Fibroblast of gingiva (primary cell): ENCODE results near the gene GLG1.

ENCODE experiments used
- DNase-seq: peaks from one replicate; pipeline ENCODE4 v3.0.0-alpha.2; 2011; ENCODE audit warnings: low read depth

GLG1 gene

DNA sequence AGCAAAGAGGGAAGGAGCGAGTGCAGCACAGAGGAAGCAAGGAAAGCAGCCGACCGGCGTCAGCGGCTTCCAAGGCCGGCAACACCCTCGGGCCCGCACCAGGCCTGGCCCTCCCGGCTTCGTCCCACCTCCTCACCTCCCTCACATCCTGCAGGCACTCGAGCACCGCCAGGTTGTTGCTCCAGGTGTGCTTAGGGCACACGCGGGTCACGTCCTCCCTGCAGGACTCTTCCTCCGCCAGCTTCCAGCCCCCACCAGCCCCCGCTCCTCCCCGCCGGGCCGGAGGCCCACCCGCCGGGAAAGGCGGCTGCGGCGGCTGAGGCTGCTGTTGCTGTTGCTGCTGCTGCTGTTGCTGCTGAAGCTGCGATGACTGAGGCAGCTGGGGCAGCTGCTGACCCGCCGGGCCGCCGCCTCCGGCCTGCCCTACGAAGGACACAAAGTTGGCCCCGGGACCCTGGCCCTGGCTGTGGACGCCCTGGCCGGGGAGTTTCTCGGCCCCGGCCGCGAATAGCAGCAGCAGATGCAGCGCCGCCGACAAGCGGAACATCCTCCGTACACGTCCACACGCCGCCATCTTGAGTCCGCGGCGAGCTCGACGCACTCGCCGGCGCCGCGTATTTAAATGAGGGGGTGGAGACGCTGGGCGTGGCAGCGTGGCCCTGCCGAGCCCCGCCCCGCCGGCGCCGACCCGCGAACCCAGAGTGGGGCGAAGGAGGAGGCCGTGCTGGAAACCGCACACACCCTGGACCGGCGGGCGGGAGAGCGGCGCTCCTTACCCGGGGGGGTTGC lies at the start of gene GLG1:
Gene GLG1, minus strand, starts transcription at position 594 of the 789 bp plus-strand sequence. Its CDS starts 20 bp downstream, at position 574.
- peak; percentile 89 for DNase-seq

DNA sequence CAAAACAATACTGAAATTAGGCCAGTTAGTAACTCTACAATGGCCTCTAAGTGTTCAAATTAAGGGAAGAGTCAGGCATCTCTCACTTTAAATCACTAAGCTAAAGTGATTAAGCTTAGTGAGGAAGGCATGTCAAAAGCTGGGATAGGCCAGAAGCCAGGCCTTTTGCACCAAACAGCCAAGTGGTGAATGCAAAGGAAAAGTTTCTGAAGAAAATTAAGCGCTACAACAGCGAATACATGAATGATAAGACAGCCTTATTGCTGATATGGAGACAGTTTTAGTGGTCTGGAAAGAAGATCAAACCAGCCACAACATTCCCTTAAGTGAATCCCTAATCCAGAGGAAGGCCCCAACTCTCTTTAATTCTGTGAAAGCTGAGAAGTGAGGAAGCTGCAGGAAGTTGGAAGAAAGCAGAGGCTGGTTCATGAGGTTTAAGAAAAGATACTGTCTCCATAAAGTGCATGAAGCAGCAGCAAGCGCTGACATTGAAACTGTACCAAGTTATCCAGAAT lies 47.7 kb upstream of the GLG1 start:
- DNase-seq = no peak

- peak; percentile 9 for DNase-seq
These were observed 46.0 kb upstream of the GLG1 start for GRCh38 chr16:74652883-74653282.

GRCh38 chr16:74652249-74652648 lies 45.3 kb upstream of the GLG1 start:
- DNase-seq = no peak

DNA sequence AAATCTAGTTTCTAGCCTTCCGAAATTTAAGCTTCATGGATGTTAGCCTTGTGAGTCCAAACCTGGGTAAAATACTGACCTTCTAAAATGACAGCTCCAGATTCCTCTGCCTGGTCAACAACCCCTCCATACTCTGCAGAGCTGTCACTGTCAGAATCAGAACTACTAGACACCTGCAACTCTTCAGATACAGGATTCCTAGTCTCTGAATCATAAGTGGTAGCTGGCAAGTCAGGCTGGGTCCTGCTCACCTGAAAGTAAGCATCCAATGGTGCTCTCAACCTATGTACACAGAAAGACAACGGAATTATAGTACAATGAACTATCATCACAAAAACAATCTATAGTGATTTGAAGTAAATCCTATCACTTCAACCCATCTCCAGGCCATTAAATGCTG lies 44.9 kb upstream of the GLG1 start:
- no peak for DNase-seq

DNA sequence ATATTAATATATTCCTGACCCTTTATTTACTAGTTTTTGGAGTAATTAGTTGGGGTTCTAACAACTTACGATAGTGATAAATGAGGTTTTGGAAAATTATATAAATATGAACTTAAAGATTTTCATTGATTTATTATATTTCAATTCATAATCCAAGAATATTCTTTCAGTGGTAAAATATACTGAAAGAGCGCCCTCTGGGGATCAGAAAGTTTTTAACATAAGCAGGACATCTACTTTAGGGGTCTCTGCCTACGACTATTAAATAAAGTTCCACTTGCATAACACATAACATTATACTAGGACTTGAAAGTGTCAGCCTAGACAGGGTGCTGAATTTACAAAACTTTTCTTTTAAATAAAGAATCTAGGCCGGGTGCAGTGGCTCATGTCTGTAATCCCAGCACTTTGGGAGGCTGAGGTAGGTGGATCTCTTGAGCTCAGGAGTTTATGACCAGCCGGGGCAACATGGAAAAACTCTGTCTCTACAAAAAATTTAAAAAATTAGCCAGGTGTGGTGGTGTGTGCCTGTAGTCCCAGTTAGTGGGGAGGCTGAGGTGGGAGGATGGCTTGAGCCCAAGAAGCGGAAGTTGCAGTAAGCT lies 44.2 kb upstream of the GLG1 start:
- DNase-seq = no peak

- DNase-seq = no peak
These were observed 43.1 kb upstream of the GLG1 start for GRCh38 chr16:74649839-74650504.

- no peak for DNase-seq
These were observed 35.1 kb upstream of the GLG1 start for GRCh38 chr16:74641969-74642368.

DNA sequence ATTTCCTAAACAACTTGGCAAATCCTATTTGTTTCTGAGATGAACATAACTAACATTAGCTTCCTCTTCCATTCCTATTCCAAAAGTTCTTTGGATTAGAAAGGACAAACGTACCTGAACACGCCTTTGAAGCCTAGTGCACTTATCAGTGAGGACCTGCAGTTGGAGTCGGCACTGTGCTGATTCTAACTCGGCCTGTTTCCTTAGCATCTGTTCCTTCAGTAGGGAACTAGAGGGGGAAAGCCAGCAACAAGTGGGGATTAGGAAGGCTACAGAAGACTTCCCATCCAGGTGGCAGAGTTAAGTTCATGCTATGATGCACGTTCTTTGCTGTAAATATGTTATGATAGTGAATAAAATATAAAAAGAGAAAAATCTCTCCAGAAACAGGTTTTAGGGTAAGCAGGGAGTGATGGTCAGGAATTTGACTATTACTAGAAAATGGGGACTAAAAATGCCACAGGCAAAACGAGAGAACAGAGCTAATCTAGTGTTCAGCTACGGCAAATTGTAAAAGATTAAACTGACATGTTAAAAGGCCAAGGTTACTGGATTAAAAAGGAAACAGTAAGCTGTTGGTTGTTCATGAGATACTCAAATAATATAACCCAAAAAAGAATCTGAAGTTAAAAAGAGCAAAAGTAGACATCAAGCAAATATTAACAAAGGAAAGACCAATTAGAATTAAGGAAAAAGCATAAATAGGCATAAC lies 31.0 kb upstream of the GLG1 start:
- DNase-seq = no peak

GRCh38 chr16:74635303-74635702 lies 28.4 kb upstream of the GLG1 start:
- DNase-seq = no peak

- DNase-seq = no peak
These were observed 26.8 kb upstream of the GLG1 start for GRCh38 chr16:74633686-74634085.

DNA sequence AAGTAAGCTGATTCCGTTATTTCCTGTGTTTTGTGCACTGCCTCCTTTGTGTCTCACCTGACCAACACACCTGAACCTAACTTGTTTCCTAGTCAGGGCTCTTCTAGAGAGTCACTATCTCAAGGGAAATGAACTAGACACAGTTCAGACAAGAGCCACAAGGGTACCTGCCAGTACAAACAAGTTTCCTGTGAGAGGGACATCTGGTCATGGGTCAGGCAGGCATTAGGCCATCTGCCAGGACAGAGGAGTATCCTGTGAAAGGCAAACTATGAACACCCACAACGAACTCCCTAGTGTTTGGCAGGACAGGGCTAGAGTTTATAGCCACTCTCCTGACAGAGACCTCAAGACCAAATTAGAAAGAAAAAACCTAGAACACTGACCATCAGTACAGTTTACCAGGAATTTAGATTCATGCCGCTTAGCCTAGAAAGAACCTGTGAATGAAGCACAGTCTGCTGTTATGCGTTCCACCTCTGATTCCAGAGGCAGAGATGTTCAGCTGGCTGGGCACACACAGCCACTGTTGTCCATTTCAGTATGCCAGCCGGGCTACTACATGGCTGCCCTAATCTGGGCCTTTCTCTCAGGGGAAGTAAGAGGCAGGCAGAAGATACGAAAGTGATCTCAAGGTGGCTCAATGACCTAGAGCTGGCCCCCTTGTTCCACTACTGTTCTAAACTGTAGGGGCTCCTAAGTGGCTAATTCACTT lies 20.7 kb upstream of the GLG1 start:
- no peak for DNase-seq

GRCh38 chr16:74626741-74627416 lies 20.0 kb upstream of the GLG1 start:
- no peak for DNase-seq

- no peak for DNase-seq
These were observed 18.8 kb upstream of the GLG1 start for GRCh38 chr16:74625500-74626350.

- DNase-seq = no peak
These were observed 16.9 kb upstream of the GLG1 start for GRCh38 chr16:74623839-74624235.

GRCh38 chr16:74623214-74623838 lies 16.4 kb upstream of the GLG1 start:
- peak; percentile 45 for DNase-seq

DNA sequence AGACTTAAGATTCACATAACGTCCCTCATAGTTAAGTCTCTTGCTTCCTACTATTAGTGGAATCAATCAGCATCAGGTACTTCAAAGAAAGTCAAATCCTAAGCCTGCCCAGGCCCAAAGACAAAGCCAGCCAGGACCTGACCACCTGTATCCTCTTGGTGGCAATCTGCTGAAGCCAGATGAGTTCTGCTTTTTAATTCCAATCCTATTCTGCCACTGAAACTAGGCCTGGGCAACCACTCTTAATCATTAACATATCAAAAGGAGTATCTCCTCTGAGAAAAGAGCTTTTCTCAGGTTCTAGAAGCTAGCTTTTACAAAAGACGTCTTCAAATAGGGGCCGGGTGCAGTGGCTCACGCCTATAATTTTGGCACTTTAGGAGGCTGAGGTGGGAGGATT lies 15.1 kb upstream of the GLG1 start:
- DNase-seq = no peak

DNA sequence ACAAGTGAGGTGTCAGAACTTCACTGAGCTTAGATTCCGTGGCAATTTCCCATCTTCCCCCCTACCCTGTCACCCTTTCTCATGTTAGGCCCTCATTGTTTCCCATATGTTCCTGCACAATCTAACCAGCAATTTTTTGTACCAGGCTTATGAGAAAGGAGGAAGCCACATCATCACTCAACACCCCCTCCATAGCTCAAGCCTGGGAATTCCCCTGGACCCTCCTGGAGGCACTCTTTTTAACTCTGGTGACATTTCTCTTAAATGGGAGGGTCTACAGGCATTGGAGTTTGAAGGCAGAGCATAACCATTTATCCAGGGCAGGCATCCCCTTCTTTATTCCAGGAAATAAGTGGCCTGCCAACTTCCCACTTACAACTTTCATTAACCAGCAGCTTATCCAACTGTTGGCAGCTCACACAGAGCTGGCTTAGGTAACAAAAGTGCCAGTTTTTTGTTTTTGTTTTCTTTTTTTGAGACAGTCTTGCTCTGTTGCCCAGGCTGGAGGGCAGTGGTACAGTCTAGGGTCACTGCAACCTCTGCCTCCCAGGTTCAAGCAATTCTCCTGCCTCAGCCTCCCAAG lies 10.4 kb upstream of the GLG1 start:
- no peak for DNase-seq

DNA sequence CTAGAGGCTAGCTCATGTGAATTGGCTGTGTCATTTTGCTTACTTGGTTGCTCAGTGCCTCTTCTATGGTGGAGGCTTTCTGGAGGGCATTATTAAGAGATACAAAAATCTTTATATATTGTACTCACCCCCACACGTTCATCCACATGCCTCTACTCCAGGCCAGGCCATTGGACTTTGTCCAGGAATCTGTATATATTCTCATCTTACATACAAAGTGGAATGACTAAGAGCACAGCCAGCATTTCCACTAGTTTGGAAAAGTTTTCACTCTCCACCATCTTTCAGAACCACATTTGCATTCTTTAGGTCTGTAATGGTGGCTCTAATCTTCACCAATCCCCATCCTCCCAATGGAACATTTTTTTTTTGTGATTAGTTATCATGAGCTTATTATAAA lies 4.8 kb upstream of the GLG1 start:
- peak; percentile 52 for DNase-seq
